ENCODE data around the gene ESPL1.

DNA sequence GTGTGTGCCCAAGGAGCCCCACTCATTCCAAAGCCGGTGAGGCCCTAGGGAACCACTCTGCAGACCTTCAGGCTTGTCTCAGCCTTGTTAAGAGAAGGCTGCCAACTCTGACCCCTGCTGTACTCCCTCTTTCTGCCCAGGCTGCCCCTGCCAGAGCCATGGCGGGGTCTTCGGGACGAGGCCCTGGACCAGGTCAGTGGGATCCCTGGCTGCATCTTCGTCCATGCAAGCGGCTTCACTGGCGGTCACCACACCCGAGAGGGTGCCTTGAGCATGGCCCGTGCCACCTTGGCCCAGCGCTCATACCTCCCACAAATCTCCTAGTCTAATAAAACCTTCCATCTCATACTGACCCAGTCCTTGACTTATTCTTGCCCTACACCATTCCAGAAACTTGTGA, 38.7 kb downstream of the ESPL1 start:
- TF ChIP-seq POLR2A (IDR thresholded peaks at IDR 0.05) (no peak), EP300 (IDR thresholded peaks at IDR 0.05) (no peak), CTCF (IDR thresholded peaks at IDR 0.05) (no peak), POLR2AphosphoS5 (IDR thresholded peaks at IDR 0.05) (no peak)
